ENCODE data around the gene CLASP2.
"Not testable (repeated sequence)": the region's sequence is repeated elsewhere in the genome, so short reads cannot be mapped to it uniquely, and the experiment has no call there.

CLASP2 gene

GRCh38 chr3:33459577-33459976 is 258.5 kb downstream of the CLASP2 start:
- DNase-seq (ENCODE audit: extremely low read depth in 1 of 2, low read depth in 1 of 2): not testable (repeated sequence)

- no peak for DNase-seq (ENCODE audit: extremely low read depth in 1 of 2, low read depth in 1 of 2)
Measured at GRCh38 chr3:33458446-33458845, 259.6 kb downstream of the CLASP2 start.

DNA sequence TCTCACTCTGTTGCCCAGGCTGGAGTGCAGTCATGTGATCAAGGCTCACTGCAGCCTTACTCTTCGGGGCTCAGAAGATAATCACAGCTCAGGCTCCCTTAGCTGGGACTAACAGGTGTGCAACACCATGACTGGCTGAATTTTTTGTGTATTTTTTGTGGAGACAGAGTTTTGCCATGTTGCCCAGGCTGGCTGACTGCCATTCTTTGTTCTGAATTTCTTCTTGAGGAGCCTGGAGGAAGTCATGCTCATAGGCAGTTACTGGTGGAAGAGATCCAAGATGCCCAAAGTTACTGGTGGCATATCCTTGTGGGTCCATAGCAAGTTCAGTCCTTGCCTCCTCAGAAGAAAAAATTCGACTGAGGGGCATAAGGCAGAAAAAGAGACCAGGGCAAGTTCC is 261.3 kb downstream of the CLASP2 start:
- no peak for DNase-seq (ENCODE audit: extremely low read depth in 1 of 2, low read depth in 1 of 2)

- DNase-seq (ENCODE audit: extremely low read depth in 1 of 2, low read depth in 1 of 2): no peak
Measured at GRCh38 chr3:33453331-33453761, 264.7 kb downstream of the CLASP2 start.

DNA sequence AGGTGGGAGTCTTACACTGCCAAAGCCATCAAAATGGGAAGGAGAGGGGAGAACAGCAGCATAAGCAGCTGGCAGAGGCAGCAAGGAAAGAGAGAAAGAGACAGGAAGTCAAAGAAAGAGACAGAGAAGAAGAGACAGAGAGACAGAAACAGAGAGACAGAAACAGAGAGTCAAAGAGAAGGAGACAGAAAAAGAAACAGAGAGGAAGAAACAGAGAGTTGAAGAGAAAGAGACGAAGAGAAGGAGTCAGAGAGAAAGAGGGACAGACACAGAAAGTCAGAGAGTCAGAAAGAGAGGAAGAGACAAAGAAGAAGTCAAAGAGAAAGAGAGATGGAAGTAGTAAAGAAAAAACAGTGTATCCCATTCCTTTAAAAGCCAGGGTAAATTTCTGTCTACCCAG is 266.1 kb downstream of the CLASP2 start:
- not testable (repeated sequence) for DNase-seq (ENCODE audit: extremely low read depth in 1 of 2, low read depth in 1 of 2)

GRCh38 chr3:33447958-33448357 is 270.1 kb downstream of the CLASP2 start:
- no peak for DNase-seq (ENCODE audit: extremely low read depth in 1 of 2, low read depth in 1 of 2)

DNA sequence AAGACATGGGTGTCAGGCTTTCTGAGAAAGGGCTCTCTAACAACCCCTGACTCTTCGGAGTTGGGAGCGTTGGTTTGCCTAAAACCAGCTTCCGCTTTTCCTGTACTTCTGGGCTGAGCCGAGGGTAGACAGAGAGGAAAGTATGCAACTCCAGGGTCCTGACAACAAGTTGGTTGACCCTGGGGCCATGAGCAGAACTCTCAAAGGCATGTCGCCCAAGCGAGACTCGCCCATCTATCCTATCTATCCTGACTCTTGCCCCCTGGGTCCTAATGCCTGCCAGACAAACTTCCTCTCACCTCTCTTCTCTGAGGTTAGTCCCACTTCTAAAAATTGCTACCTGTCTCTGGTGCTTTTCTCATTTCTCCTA is 270.8 kb downstream of the CLASP2 start:
- not testable (repeated sequence) for DNase-seq (ENCODE audit: extremely low read depth in 1 of 2, low read depth in 1 of 2)
